Activated CD4-positive, alpha-beta T cell treated with anti-CD3 and anti-CD28 coated beads, Interleukin-2, amount 50 U/mL, for 4 hours (primary cell): ENCODE results near the gene AP2A1.

Source experiments
- DNase-seq, 2 experiments: peaks; one replicate each; pipeline ENCODE4 v3.0.0-alpha.2; 2020

The AP2A1 gene

GRCh38 chr19:49843265-49843664 lies 76.5 kb downstream of the AP2A1 start:
- DNase-seq = no peak

DNA sequence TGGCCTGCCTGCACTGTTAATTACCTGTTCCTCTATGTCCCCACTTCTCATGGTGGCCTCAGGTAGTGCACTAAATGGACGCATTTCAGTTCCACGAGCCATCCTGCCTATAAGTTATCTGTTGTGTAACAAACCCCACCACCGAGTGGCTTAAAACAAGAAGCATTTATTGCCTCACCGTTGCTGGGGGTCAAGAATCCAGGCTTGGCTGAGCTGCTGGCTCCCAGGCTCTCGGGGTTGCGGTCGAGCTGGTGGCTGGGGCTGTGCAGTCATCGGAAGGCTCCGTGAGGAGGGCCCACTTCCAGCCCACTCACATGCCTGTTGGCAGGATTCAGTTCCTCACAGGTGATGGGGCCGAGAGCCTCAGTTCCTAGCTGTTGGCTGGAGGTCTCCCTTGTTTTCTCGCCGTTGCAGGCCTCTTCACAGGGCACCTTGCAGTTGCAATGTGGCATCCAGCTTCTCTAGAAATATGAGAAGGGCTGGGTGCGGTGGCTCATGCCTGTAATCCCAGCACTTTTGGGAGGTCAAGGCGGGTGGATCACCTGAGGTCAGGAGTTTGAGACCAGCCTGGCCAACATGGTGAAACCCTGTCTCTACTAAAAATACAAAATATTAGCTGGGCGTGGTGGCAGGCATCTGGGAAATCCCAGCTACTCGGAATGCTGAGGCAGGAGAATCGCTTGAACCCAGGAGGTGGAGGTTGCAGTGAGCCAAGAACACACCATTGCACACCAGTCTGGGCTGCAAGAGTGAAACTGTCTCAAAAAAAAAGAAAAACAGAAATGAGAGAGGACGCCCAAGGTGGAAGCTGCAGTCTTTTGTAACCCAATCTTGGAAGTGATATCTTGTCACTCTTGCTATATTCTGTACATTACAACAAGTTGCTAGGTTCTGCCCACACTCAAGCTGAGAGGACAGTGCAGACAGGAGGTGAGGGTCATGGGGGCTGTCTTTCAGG lies 77.6 kb downstream of the AP2A1 start:
- no peak for DNase-seq

- no peak for DNase-seq
Measured at GRCh38 chr19:49845414-49845813, 78.6 kb downstream of the AP2A1 start.

- no peak for DNase-seq
Measured at GRCh38 chr19:49846408-49846807, 79.6 kb downstream of the AP2A1 start.

DNA sequence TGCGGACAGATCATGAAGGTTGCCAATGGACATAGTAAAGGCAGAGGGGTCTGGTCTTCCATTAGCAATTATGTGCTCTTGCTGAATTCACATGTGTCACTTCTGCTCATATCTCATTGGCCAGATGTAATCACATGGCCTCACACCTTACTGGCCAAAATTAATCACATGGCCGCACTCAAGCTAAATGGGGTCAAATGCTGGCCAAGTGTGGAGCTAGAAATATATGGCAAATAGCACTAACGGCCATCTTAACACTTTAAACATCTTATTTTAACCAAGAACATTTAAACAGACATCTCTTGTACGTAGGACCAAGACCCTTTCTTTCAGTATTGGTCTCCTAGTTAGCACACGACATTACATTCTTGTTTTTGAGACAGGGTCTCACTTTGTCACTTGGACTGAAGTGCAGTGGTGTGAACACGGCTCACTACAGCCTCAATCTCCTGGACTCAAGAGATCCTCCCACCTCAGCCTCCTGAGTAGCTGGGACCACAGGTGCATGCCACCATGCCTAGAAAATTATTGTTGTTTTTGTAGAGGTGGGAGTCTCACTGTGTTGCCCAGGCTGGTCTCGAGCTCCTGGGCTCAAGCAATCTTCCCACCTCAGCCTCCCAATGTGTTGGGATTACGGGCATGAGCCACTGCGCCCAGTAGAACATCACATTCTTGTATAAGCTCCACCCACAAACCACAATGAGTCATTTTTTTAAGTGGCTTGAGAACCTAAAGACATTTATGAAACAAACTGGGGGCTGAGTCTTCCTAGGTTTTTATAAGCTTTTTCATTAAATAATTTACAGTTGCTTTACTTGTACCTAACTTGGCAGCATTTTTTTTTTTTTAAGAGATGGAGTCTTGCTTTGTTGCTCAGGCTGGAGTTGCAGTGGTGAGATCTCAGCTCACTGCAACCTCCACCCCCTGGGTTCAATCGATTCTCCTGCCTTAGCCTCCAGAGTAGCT lies 81.2 kb downstream of the AP2A1 start:
- DNase-seq = no peak

DNA sequence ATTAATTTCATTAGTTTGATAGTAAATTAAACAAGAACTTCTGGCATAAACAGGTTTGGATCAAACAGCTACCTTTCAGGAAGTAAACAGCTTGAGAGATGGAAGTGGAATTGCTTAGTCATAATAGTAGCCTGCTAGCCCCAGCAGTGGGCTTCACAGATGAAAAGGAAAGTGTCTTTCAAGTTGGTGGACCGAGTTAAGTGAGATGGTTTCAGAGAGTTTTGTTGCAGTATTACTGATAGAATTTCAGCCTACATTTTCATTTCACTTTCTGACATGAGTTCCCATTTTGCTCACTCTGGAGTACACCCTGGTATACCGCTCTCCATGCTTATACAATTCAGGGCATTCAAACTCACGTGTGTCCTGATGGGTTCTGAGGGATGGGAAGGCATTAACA lies 82.1 kb downstream of the AP2A1 start:
- no peak for DNase-seq

- DNase-seq = no peak
Measured at GRCh38 chr19:49849433-49850220, 82.8 kb downstream of the AP2A1 start.

DNA sequence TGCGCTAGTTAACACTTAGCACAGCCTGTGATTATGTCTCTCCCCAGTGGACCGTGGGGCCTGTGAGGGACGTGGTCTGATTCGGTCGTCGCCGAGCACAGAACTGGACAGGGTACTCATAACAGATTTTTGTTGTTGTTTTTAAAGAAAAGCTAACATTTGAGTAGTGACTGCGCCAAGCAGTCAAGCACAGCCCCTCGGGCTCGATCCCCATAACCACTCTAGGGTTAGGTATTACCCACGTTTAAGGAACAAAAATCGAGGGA lies 83.4 kb downstream of the AP2A1 start:
- no peak for DNase-seq

DNA sequence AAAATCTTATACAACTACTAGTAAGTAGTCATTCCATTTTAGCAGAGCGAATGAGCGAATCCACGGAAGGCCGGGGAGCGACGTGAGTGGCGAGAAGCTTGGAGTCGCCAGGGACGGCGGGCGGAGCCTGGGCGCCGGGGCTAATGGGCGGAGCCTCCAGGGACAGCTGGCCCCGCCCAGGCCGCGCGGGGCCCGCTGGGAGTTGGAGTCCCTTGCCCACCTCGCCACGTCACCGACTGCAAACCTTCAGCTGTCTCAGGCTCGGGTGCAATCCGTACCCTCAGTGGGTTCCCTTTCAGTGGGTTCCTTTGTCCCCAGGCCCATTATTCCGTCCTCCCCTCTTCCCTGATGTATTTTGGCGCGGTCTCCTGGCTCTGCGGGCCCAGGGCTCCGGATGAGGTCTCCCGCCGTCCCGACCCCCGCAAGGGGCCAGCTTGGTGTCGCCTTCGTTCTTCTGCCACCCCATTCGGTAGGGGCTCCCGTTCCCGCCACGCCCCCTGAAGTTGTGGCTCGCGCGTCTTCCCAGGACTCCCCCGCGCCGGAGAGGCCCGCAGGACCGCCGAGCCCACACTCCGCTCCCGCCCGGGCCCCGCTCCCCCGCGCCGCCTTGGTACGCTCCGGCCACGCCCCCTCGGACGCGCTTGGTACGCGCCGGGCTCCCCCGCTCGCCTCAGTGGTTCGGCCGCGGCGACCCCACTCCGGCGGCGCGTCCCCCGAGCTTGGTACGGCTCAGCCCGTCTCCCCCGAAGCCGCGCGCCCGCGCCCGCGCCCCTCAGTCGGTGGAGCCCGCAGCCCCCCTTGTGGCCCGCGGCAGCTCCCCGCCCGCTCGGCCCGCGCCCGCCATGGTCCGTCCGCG lies 83.9 kb downstream of the AP2A1 start, which contains the start of gene PTOV1:
Gene PTOV1, plus strand, starts transcription at position 673 of the 856 bp plus-strand sequence.
- DNase-seq = peak; percentile 80 to 81

- peak; percentile 19 to 33 for DNase-seq
Measured at GRCh38 chr19:49851456-49852259, 84.9 kb downstream of the AP2A1 start.

DNA sequence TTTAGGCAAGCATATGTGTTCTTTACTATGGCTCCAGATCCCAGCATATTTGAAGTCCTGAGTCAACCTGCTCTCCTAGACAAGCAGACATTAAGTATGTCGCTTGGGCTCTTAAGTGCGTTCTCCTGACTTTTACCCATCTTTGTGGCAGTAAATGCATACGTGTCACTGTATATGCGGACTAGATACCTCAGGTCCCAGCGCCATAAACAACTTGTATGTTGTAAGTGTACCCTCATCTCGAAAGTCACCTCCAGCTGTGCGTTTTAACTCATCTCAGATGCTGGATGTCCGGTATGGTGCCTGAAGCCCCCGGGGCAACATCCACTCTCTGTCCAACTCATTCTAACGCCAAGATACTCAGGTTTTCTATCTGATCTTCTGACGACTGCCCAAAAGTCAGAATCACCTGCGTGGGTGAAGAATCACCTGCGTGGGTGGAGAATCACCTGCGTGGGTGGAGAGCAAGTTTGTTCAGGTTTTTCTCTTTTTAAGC lies 85.9 kb downstream of the AP2A1 start:
- no peak for DNase-seq

GRCh38 chr19:49853852-49854377 lies 87.1 kb downstream of the AP2A1 start:
- no peak for DNase-seq

- no peak for DNase-seq
Measured at GRCh38 chr19:49854378-49855263, 87.8 kb downstream of the AP2A1 start.

- no peak for DNase-seq
Measured at GRCh38 chr19:49855277-49855675, 88.5 kb downstream of the AP2A1 start.

DNA sequence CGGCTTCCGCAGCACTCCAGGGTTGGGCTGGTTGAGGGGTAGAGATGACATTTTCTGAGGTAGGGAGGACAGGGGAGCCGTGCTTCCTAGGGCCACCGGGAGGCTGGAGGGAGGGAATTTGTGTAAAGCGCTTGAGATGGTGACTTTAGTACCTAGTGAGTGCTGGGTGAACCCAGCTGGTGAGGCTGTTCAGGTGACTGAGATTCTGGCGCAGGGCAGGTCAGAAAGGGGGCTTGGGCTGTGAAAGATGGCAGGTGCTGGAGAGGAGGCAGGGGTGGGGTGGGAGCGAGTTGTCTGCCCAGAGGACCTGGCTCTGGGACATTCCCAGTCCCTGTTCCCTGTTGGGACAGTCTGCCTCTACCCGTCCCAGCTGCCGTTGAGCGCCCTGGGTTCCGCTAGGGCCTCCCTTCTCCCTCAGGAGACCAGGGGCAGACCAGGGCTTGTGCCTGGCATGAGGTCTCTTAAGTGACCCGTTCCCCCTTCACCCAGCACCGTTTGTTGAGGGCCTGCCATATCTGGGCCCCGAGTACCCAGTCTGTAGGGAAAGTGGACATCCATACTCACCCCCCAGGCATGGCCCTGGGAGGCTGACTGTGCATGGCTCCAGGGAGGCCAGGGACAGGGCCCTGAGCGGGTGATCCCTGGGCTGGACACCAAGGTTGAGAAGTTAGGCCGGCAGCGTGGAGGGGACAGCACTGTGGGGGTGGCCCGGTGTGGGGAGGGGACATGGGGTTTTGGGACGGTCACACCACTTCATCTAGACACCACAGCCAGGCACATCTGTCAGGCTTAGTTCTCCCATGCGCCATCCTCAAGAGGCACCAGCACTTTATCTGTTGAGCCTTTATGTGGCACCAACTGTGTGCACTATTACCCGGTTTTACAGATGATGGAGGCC lies 89.1 kb downstream of the AP2A1 start:
- DNase-seq = no peak

DNA sequence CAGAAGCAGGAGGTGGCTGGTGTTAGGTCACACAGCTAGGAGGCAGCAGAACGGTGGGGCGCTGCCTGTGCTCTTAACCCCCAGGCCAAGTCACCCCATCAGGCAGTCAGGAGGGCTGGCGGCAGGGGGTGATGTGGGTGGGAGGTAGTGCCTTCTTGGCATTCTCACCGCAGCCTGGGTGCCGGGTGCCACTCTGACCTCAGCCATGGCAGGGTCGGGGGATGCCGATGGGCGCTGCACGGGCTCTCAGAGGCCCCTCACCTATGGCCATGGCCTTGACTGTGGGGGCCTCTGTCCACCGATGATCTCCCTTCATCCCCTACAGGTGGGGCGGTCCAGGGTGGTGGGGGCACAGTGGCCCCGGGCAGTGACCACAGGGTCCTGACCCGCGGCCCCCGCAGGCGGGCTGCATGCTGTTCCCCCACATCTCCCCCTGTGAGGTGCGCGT lies 89.8 kb downstream of the AP2A1 start:
- DNase-seq = no peak
